DLD1 (cell line): ENCODE results near the gene SERPINE1.
"Not testable (repeated sequence)": the region's sequence is repeated elsewhere in the genome, so short reads cannot be mapped to it uniquely, and the experiment has no call there.

Source experiments
- in situ Hi-C: cut with HindIII; loops from 2 replicates; pipeline ENCODE4 v1.10.0; 2017; ENCODE audit warnings: low sequenced_read_pairs

The SERPINE1 gene

DNA sequence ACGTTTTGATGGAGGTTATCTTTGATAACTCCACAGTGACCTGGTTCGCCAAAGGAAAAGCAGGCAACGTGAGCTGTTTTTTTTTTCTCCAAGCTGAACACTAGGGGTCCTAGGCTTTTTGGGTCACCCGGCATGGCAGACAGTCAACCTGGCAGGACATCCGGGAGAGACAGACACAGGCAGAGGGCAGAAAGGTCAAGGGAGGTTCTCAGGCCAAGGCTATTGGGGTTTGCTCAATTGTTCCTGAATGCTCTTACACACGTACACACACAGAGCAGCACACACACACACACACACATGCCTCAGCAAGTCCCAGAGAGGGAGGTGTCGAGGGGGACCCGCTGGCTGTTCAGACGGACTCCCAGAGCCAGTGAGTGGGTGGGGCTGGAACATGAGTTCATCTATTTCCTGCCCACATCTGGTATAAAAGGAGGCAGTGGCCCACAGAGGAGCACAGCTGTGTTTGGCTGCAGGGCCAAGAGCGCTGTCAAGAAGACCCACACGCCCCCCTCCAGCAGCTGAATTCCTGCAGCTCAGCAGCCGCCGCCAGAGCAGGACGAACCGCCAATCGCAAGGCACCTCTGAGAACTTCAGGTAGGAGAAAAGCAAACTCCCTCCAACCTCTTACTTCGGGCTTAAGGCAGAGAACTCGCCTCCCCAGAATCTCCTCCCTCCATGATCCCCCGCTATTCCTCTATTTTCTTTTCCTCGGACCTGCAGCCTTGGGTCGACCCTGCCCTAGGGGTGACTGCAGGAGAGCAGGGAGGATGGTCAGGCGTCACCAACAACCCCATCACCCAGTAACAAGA, at the start of gene SERPINE1:
SERPINE1 (plus strand) TSS at position 454 of the 809 bp plus-strand sequence. CDS start 1,290 bp downstream, outside the sequence.
- in situ Hi-C loops: no loop called here

DNA sequence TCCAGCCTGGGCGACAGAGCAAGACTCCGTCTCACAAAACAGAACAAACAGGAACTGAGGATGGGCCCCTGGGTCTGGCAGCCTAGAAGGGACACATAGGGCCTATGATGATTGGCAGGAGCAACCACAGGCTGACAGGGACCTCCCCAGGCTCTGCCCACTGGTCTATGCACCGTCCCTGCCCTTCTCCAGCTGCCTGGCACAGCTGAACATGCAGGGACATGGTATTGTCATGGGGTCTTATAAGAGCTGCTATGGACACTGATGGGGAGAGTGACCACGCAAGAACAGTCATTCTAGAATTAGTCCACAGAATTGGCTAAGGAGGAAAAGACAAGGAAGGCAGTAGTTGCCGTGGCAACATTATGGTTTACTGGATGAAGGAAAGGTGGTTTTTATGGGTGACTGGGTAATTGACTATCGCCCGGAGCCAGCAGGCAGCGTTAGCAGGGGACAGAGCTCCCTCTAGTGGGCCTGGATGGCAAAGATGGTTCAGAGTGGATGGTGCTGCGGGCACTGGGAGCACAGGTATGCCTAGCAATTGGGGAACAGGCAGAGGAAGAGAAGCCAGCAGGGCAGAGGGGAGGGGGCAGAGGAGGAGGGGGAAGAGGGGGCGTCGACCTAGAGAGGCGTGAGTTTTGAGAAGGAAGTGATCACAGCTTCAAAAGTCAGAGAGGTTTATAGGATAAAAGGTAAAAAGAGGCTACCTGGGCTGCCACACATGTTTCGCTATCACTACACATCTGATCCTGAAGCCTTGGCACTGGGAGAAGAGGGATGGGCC, 49.4 kb upstream of the SERPINE1 start:
- in situ Hi-C loops: no loop called here

DNA sequence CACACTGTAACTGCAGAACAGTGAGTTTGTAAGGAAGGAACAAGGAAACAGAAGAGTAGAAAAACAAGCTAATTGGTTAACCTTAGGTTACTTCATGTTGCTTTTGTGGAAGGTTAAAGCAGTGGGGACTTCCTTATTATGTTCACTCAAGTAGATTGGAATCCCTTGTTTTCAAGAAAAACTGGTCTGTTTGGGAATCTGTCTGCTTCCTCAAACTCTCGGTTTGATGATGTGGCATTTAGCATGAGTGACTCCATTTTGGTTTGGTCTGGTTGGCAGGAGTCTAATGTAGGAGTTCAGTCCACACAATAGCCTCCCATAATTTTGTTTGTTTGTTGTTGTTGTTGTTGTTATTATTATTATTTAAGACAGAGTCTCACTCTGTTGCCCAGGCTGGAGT, 45.5 kb upstream of the SERPINE1 start:
- in situ Hi-C loops: no loop called here

DNA sequence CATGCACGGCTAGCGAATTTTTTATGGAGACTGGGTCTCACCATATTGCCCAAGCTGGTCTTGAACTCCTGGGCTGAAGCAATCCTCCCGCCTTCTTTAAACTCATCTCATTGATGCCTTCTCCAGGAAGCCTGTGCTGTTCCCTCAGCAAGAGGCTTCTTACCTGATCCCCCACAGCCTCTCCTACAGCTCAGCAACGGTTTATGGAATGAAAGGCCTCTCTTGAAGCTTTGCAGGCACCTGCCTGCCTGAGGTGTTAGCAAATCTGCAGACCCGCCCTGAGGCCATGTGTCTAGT, 42.1 kb upstream of the SERPINE1 start:
- in situ Hi-C loops: no loop called here

DNA sequence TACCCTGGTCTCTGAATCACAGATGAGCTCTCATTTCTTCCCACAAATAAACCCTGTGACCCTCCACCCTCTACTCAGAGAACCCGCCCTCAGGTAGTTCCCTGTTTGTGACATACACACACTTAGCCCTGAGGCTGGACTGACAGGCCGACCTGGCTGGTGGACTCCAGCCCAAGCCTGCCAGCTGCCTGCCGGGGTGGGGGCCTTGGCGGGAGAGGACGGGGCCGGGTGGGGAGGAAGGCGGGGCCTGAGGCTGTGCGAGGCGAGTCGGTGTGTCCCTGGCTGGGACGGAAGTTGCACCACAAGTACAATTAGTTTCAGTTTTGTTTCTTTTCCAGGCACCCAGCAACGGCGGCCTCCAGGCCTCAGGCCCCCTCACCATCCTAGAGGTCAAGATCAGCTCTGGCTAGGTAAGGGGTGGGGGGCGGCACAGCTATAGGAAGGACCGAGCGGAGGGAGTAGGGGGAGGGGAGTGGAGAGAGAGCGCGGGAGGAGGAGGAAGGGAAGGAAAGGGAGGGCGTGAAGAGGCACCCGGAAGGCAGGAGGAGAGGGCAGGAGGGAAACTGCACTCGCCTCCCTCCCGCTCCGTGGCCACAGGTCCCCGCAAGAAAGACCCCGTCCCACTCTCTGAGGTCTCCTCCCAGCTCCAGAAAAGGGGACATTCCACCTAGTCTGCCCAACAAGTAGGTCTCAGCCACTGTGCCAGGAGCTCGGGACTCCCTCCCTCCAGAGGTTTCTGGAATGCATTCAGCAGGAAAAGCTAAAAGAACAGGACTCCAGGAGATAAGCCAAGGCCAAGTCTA, 41.5 kb upstream of the SERPINE1 start, which contains the start of gene TRIM56:
TRIM56 (plus strand) TSS at position 320 of the 803 bp plus-strand sequence. CDS start 1,832 bp downstream, outside the sequence.
- in situ Hi-C loops: no loop called here

DNA sequence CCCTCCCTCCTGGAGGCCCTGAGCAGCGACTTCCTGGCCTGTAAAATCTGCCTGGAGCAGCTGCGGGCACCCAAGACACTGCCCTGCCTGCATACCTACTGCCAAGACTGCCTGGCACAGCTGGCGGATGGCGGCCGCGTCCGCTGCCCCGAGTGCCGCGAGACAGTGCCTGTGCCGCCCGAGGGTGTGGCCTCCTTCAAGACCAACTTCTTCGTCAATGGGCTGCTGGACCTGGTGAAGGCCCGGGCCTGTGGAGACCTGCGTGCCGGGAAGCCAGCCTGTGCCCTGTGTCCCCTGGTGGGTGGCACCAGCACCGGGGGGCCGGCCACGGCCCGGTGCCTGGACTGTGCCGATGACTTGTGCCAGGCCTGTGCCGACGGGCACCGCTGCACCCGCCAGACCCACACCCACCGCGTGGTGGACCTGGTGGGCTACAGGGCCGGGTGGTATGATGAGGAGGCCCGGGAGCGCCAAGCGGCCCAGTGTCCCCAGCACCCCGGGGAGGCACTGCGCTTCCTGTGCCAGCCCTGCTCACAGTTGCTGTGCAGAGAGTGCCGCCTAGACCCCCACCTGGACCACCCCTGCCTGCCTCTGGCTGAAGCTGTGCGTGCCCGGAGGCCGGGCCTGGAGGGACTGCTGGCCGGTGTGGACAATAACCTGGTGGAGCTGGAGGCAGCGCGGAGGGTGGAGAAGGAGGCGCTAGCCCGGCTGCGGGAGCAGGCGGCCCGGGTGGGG, 39.4 kb upstream of the SERPINE1 start:
- in situ Hi-C loops: no loop called here

DNA sequence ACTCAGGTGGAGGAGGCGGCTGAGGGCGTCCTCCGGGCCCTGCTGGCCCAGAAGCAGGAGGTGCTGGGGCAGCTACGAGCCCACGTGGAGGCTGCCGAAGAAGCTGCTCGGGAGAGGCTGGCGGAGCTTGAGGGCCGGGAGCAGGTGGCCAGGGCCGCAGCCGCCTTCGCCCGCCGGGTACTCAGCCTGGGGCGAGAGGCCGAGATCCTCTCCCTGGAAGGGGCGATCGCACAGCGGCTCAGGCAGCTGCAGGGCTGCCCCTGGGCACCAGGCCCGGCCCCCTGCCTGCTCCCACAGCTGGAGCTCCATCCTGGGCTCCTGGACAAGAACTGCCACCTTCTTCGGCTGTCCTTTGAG, 38.9 kb upstream of the SERPINE1 start:
- in situ Hi-C loops: no loop called here

DNA sequence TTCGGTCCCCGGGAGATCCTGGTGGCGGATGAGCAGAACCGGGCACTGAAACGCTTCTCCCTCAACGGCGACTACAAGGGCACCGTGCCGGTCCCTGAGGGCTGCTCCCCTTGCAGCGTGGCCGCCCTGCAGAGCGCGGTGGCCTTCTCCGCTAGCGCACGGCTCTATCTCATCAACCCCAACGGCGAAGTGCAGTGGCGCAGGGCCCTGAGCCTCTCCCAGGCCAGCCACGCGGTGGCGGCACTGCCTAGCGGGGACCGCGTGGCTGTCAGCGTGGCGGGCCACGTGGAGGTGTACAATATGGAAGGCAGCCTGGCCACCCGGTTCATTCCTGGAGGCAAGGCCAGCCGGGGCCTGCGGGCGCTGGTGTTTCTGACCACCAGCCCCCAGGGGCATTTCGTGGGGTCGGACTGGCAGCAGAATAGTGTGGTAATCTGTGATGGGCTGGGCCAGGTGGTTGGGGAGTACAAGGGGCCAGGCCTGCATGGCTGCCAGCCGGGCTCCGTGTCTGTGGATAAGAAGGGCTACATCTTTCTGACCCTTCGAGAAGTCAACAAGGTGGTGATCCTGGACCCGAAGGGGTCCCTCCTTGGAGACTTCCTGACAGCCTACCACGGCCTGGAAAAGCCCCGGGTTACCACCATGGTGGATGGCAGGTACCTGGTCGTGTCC, 37.9 kb upstream of the SERPINE1 start:
- in situ Hi-C loops: no loop called here

DNA sequence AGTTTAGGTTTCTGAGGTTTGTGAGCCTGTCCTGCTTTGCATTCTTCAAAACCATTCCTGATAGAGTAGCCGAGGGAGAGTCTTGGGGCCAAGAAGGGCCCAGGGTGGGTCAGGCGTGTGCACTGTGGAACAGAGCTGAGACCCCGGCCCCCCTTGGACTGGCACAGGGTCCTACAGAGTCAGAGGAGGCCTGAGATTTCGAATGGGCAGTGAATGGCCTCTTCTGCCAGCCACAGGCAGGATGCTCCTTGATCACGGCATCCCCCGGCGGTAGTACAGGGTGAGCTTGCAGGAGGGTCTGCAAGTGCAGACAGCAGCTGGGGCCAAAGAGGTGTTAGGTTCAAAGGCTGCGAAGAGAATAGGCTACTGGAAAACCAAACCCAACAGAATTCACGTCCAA, 37.0 kb upstream of the SERPINE1 start:
- in situ Hi-C loops: no loop called here

DNA sequence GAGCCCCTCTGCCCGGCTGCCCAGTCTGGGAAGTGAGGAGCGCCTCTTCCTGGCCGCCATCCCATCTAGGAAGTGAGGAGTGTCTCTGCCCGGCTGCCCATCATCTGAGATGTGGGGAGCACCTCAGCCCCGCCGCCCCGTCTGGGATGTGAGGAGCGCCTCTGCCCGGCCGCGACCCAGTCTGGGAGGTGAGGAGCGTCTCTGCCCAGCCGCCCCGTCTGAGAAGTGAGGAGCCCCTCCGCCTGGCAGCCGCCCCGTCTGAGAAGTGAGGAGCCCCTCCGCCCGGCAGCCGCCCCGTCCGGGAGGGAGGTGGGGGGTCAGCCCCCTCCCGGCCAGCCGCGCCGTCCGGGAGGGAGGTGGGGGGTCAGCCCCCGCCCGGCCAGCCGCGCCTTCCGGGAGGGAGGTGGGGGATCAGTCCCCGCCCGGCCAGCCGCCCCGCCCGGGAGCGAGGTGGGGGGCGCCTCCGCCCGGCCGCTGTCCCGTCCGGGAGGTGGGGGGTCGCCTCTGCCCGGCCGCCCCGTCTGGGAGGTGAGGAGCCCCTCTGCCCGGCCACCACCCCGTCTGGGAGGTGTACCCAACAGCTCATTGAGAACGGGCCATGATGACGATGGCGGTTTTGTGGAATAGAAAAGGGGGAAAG, 34.5 kb upstream of the SERPINE1 start:
- in situ Hi-C loops: not testable (repeated sequence)

DNA sequence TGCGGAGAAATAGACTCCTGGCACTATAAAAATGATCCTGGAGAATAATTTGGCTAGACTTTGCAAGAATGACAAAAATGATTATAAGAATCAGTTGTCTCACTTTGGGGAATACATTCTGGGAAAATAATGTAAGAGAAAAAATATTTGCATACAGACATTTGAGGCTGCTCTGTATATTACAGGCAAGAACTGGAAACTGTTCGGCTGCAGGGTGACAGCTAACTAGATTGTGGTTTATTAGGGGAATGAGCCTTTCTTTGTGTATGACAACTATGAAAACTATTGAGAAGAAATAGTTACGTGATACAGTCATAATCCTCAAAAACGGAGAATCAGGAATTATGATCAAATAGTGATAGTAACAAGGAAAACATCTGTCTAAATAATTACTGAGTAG, 33.0 kb upstream of the SERPINE1 start:
- in situ Hi-C loops: no loop called here

DNA sequence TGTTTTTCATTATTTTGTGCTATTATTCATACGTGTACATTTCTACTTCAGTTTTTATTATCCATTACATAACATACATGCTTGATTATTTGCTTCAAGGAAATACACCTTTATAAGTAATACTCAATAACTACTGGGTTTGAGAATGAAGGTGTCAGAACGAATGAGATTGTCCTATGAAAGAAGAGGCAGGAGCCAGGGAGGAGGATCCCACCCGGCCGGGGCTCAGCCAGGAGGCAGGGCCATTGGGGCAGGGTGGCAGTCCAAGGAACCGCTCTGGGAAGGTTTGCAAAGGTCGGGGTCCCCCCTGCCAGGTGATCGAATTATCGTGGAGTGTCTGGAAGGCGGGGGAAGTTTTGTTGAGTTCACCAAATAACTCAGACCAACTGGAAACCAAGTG, 32.5 kb upstream of the SERPINE1 start:
- in situ Hi-C loops: no loop called here

DNA sequence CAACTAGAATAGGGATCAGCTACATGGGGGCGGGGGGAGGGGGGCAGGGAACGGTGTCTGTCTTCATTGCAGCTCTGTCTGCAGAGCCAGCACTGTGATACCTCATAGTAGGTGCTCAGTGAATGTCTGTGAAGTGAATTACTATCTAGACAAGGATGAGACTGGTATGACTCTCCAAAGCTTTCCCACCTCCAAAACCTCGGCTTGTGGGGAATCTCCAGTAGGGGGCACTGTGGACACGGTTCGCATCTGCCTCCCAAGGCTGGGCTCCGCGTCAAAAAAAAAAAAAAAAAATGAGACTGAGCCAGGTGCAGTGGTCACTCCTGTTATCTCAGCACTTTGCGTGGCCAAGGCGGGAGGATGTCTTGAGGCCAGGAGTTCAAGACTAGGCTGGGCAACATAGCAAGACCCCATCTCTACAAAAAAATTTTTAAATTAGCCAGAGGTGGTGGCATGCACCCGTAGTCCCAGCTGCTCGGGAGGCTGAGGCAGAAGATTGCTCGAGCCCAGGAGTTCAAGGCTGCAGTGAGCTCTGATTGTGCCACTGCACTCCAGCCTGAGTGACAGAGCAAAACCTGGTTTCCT, 32.0 kb upstream of the SERPINE1 start:
- in situ Hi-C loops: no loop called here

DNA sequence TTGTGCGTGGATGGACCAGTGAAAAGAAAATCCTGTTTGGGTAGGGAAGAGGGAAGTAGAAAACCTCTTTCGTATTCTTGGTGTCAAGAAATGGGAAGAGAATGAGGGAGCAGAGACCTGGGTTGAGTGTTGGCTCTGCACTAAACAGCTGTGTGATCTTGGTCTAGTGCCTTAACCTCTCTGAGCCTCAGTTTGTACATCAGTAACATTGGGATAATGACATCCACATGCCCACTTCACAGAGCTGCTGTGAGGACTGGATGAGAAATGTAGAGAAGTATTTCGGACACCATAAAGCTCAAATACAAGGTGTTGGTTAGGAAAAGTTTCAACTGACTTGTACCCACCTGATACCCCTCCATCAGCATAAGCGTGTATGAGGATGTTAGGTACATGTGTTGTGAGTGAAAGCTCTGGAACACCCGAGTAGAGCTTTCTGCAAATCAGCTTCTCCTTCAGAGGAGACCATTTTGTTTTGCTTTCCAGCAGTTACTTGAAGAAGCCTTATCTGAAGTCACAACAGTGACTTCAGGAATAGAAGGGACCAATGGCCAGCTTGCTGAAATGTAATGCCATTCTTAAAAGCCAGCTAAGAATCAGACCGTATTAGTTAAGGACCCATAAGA, 30.5 kb upstream of the SERPINE1 start:
- in situ Hi-C loops: no loop called here

DNA sequence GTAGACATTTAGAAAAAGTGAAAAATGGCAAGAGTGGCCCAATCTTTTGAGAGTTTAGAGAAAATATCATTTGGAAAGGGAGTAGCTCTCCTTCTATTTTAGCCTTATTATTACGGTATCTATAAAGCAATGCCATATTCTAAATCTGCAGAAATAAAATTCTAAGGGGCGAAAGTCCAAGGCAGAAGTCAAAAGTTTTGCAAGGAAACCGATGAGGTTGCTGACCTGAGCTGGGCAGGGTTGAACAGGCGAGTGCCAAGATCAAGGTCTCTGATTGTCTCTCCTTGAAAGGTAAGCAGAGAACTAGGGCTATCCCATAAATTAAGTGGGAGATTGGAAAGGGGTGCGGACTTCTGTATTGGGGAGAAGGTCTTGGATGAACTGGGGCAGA, 30.0 kb upstream of the SERPINE1 start:
- in situ Hi-C loops: no loop called here

DNA sequence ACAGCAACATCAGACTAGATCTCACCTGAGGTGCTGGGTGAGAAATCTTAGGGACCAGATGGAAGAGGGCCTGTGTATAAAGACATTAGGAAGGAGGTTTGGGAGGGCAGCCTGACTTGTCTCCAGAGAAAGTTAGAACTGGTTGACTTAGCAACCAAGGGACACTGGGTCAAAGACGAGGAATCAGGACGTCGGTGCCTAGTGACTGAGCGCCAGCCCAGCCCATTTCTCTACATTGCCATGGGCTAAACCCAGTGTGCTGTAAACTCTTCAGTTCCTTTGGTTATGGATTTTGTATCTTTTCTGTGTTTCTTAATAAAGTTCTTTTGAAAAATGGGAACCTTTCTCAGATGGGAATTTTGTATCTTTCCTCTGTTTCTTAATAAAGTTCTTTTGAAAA, 29.3 kb upstream of the SERPINE1 start:
- in situ Hi-C loops: no loop called here

DNA sequence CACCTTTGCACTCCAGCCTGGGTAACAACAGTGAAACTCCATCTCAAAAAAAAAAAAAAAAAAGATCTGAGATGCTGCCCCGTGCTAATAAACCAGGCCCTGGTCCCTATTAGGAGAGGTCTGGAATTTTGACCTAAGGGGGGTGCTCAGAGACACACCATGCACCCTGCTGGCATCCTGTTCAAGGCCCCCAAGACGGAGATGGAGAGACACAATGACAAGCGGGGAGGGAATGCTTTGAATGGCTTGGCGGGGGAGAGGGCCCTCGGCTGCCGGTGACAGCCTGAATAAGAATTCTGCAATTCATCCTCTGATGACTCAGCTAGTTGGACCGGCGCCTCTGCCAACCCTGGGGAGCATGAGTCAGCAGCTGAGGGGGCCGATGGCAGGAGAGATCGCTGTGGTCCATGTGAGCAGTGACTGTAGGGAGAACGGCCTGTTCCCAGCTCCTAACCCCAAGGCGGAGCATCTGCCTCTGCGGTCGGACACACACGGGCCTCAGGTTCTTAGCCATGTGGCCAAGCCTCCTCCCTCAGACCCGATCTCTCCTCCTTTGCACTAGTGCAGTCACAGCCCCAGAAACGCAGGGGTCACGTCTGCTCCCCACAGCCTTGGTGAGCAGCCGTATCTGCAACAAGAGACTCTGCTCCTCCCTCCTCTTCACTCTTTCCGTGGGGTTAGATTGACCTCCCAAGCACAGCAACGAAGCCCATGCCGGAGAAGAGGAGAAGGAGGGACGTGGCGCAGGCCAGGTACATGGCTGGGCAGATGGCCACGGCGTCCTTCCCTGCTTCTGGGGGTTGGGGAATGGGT, 26.7 kb upstream of the SERPINE1 start:
- in situ Hi-C loops: no loop called here
